ENCODE results near the gene ACAD10. TPM values are rescaled to one million over a fixed set of nuclear protein-coding genes. Genes with fewer than 3 reads are reported as not detected.
"Not testable (repeated sequence)": the region's sequence is repeated elsewhere in the genome, so short reads cannot be mapped to it uniquely, and the experiment has no call there.

The ACAD10 gene
- total and polyA plus RNA-seq, 2 donors = 9.7 to 22.4 TPM

DNA sequence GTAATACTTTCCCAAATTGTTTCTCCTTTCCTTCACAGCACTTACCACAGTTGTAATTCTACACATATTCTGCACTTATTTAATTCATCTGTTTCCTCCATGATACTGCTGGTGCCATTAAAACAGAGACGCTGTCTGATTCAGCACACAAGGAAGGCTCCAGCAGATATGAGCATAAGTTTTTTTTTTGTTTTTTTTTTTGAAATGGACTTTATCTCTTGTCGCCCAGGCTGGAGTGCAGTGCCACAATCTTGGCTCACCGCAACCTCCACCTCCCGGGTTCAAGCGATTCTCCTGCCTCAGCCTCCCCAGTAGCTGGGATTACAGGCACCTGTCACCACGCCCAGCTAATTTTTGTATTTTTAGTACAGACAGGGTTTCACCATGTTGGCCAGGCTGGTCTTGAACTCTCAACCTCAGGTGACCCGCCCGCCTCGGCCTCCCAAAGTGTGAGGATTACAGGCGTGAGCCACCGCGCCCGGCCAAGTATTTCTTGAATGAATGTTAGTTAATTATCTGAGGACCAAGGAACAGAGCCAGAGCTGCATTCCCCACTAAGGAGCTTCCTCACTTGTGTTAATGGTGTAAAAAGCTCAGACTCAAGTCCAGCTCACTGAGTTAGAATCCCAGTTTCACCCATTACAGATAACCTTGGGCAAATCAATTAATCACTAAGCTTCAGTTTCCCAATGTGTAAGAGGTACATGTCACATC is 1.2 kb upstream of the ACAD10 start:
- WGBS = 95% methylated on average over 13 of the region's 13 CpGs
- not testable (repeated sequence) for H3K27ac ChIP-seq (ENCODE audit: low read depth in 1 of 2, low read length in 1 of 2); H3K9me3 ChIP-seq (ENCODE audit: control insufficient read depth in 2 of 2, insufficient read depth in 1 of 2, low read length in 1 of 2); H3K27me3 ChIP-seq (ENCODE audit: control insufficient read depth in 2 of 2, insufficient read depth in 1 of 2, low read length in 1 of 2); DNase-seq (ENCODE audit: low read depth in 6 of 9, low spot score in 9 of 9)
- peak overlapping the region; percentile 74 to 99 for H3K4me3 ChIP-seq (ENCODE audit: low read length in 2 of 2)
- peaks cover 25 to 33% of the 10 kb centered on the region in 2 donors for H3K36me3 ChIP-seq (ENCODE audit: control insufficient read depth in 2 of 2, insufficient read depth in 2 of 2, low read length in 1 of 2)
- peaks cover 10 to 17% of the 10 kb centered on the region in 2 donors for H3K4me1 ChIP-seq (ENCODE audit: control insufficient read depth in 2 of 2, insufficient read depth in 2 of 2, low read length in 2 of 2)

DNA sequence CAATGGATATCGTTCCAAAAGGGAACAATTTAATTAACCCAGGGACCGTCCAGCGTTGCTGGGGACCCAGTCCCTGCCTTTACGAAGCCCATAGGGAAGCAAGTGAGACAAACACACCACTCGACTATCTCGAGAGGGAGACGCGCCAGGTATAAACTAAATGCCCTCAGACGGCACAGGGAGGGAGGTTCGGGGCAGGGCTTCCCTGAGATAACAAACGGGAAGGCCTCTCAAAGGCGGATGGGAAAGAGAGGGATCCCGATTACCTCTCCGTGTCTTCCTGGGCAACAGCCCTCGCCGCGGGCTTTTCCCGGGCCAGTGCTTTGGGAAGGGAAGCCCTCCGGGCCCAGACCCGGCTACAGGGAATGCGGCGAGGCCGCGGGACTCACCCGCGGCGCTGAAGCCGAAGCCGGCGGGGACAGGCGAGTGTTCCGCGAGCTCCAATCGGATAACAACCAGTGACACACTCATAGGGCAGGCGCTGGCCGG is 487 bp upstream of the ACAD10 start:
- peak overlapping the region; percentile 83 to 93 for H3K27ac ChIP-seq (ENCODE audit: low read depth in 1 of 2, low read length in 1 of 2)
- H3K27me3 ChIP-seq (ENCODE audit: control insufficient read depth in 2 of 2, insufficient read depth in 1 of 2, low read length in 1 of 2) = no peaks in the 10 kb centered on the region
- peak overlapping the region; percentile 74 to 99 for H3K4me3 ChIP-seq (ENCODE audit: low read length in 2 of 2)
- no peaks in the 10 kb centered on the region for H3K9me3 ChIP-seq (ENCODE audit: control insufficient read depth in 2 of 2, insufficient read depth in 1 of 2, low read length in 1 of 2)
- peaks cover 19 to 27% of the 10 kb centered on the region in 2 donors for H3K36me3 ChIP-seq (ENCODE audit: control insufficient read depth in 2 of 2, insufficient read depth in 2 of 2, low read length in 1 of 2)
- peak in 1 of 9 donors; percentile 26 for DNase-seq (ENCODE audit: low read depth in 6 of 9, low spot score in 9 of 9)
- under 1% methylated on average over 36 of the region's 36 CpGs for WGBS
- H3K4me1 ChIP-seq (ENCODE audit: control insufficient read depth in 2 of 2, insufficient read depth in 2 of 2, low read length in 2 of 2) = peaks cover 10 to 17% of the 10 kb centered on the region in 2 donors

DNA sequence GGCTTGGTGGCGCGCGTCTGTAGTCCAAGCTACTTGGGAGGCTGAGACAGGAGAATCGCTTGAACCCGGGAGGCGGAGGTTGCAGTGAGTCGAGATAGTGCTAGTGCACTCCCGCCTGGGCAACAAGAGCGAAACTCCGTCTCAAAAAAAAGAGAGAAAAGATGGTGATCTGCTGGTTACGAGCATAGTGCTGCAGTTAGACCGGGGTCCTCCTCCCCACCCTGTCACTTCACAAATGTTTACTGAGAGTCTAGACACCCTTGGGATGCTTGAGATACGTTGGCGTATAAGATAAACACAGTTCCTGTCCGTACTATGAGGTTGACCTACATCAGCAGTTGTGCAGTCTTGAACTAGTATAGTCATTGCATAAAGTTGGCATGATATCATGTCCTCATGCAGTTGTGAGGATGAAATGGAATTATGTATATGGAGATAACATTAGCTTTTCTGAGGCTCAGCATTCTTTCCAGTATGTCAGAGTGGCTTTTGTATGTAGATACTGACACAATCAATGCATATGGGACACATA is 787 bp downstream of the ACAD10 start:
- no peaks in the 10 kb centered on the region for H3K27me3 ChIP-seq (ENCODE audit: control insufficient read depth in 2 of 2, insufficient read depth in 1 of 2, low read length in 1 of 2)
- H3K36me3 ChIP-seq (ENCODE audit: control insufficient read depth in 2 of 2, insufficient read depth in 2 of 2, low read length in 1 of 2) = peaks cover 11 to 19% of the 10 kb centered on the region in 2 donors
- peak overlapping the region in 1 of 2 donors; percentile 93 for H3K27ac ChIP-seq (ENCODE audit: low read depth in 1 of 2, low read length in 1 of 2)
- 31% methylated on average over 15 of the region's 15 CpGs for WGBS
- H3K9me3 ChIP-seq (ENCODE audit: control insufficient read depth in 2 of 2, insufficient read depth in 1 of 2, low read length in 1 of 2) = no peaks in the 10 kb centered on the region
- peaks cover 10 to 17% of the 10 kb centered on the region in 2 donors for H3K4me1 ChIP-seq (ENCODE audit: control insufficient read depth in 2 of 2, insufficient read depth in 2 of 2, low read length in 2 of 2)
- H3K4me3 ChIP-seq (ENCODE audit: low read length in 2 of 2) = peak overlapping the region; percentile 74 to 99
- DNase-seq (ENCODE audit: low read depth in 6 of 9, low spot score in 9 of 9) = no peak

DNA sequence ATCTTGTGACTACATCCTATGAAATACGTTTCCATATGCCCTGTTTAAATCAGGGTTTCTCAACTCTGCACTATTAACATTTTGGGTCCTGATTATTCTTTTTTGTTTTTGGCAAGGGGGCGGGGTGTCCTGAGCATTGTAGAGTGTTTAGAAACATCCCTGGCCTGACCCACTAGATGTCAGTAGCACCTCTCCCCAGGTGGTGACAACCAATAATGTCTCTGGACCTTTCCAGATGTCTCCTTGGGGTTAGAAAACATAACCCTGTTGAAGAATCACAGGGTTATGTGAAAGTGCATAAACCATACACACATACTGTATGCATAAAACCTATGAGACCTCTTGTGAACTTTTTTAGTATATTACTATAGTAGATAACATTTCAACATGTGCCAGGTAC is 1.4 kb downstream of the ACAD10 start:
- H3K9me3 ChIP-seq (ENCODE audit: control insufficient read depth in 2 of 2, insufficient read depth in 1 of 2, low read length in 1 of 2) = no peaks in the 10 kb centered on the region
- 85% methylated on average over 2 of the region's 2 CpGs for WGBS
- no peak for DNase-seq (ENCODE audit: low read depth in 6 of 9, low spot score in 9 of 9)
- no peak overlapping the region for H3K4me3 ChIP-seq (ENCODE audit: low read length in 2 of 2)
- H3K36me3 ChIP-seq (ENCODE audit: control insufficient read depth in 2 of 2, insufficient read depth in 2 of 2, low read length in 1 of 2) = peaks cover 9 to 13% of the 10 kb centered on the region in 2 donors
- no peak overlapping the region for H3K27ac ChIP-seq (ENCODE audit: low read depth in 1 of 2, low read length in 1 of 2)
- H3K4me1 ChIP-seq (ENCODE audit: control insufficient read depth in 2 of 2, insufficient read depth in 2 of 2, low read length in 2 of 2) = peaks cover 10 to 17% of the 10 kb centered on the region in 2 donors
- H3K27me3 ChIP-seq (ENCODE audit: control insufficient read depth in 2 of 2, insufficient read depth in 1 of 2, low read length in 1 of 2) = no peaks in the 10 kb centered on the region

DNA sequence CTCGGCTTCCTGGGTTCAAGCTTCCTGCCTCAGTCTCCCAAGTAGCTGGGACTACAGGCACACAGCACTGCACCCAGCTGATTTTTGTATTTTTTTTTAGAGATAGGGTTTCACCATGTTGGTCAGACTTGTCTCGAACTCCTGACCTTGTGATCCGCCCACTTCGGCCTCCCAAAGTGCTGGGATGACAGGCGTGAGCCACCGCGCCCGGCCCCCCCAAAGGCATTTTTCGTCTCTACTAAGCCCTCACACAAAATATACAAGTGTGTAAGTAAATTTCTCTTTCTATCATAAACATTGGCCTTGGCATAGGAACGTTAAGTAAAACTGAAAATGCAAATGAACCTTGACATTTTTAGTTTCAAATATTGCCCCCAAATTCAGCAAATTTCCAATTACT is 2.1 kb downstream of the ACAD10 start:
- Histone ChIP-seq H3K4me3 (ENCODE audit: low read length in 2 of 2) (no peak overlapping the region), H3K27ac (ENCODE audit: low read depth in 1 of 2, low read length in 1 of 2) (no peak overlapping the region), H3K27me3 (ENCODE audit: control insufficient read depth in 2 of 2, insufficient read depth in 1 of 2, low read length in 1 of 2) (no peaks in the 10 kb centered on the region), H3K4me1 (ENCODE audit: control insufficient read depth in 2 of 2, insufficient read depth in 2 of 2, low read length in 2 of 2) (peaks cover 10 to 17% of the 10 kb centered on the region in 2 donors), H3K9me3 (ENCODE audit: control insufficient read depth in 2 of 2, insufficient read depth in 1 of 2, low read length in 1 of 2) (no peaks in the 10 kb centered on the region), H3K36me3 (ENCODE audit: control insufficient read depth in 2 of 2, insufficient read depth in 2 of 2, low read length in 1 of 2) (peaks cover 7 to 12% of the 10 kb centered on the region in 2 donors)
- WGBS = 98% methylated on average over 10 of the region's 10 CpGs
- no peak for DNase-seq (ENCODE audit: low read depth in 6 of 9, low spot score in 9 of 9)

DNA sequence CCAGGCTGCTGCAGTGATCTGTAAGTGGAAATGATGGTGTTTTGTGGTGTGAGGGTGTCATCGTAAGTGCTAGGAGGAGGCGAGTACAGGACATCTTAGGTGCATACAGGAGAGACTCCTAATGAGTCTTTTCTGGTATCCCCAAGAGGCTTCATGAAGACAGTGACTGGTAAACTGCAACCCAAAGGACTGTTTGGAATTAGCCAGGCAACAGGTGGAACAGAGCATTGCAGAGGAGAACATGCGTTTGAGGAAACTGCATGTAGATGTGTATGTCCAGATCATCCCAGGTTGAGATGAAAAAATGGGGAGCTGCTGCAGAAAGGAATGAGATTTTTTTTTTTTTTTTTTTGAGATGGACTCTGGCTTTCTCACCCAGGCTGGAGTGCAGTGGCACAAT is 5.4 kb downstream of the ACAD10 start:
- Histone ChIP-seq H3K4me3 (ENCODE audit: low read length in 2 of 2) (no peak overlapping the region), H3K4me1 (ENCODE audit: control insufficient read depth in 2 of 2, insufficient read depth in 2 of 2, low read length in 2 of 2) (peaks cover 4 to 5% of the 10 kb centered on the region in 2 donors), H3K27me3 (ENCODE audit: control insufficient read depth in 2 of 2, insufficient read depth in 1 of 2, low read length in 1 of 2) (no peaks in the 10 kb centered on the region), H3K36me3 (ENCODE audit: control insufficient read depth in 2 of 2, insufficient read depth in 2 of 2, low read length in 1 of 2) (peaks cover 27 to 33% of the 10 kb centered on the region in 2 donors), H3K9me3 (ENCODE audit: control insufficient read depth in 2 of 2, insufficient read depth in 1 of 2, low read length in 1 of 2) (no peaks in the 10 kb centered on the region), H3K27ac (ENCODE audit: low read depth in 1 of 2, low read length in 1 of 2) (no peak overlapping the region)
- 98% methylated on average over 3 of the region's 3 CpGs for WGBS
- DNase-seq (ENCODE audit: low read depth in 6 of 9, low spot score in 9 of 9) = no peak

DNA sequence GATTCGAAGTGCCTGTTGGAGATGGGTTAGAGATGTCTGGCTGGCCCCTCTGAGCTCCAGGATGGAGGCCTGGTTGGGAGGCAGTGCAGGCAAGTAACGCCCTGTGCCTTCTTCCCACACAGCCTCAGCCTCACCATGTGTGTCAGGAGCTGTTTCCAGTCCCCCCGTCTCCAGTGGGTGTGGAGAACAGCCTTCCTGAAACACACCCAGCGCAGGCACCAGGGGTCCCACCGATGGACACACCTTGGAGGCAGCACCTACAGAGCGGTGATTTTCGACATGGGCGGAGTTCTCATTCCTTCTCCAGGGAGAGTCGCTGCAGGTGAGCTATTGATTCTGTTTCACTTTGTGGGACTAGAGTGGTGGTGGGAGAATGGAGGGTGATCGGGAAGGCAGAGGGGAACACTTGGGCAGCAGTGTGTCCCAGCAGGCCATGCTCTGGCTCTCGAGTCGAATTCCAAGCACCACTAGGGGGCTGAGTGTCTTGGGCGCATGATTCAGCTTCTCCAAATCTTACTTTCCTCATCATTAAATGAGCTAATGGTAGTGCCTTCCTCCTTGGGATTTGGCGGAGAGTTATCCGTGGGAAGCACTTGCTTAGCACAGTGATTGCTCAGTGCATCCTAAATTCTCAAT is 6.8 kb downstream of the ACAD10 start:
- no peak for DNase-seq (ENCODE audit: low read depth in 6 of 9, low spot score in 9 of 9)
- H3K4me3 ChIP-seq (ENCODE audit: low read length in 2 of 2) = no peak overlapping the region
- no peaks in the 10 kb centered on the region for H3K9me3 ChIP-seq (ENCODE audit: control insufficient read depth in 2 of 2, insufficient read depth in 1 of 2, low read length in 1 of 2)
- no peaks in the 10 kb centered on the region for H3K27me3 ChIP-seq (ENCODE audit: control insufficient read depth in 2 of 2, insufficient read depth in 1 of 2, low read length in 1 of 2)
- no peaks in the 10 kb centered on the region for H3K4me1 ChIP-seq (ENCODE audit: control insufficient read depth in 2 of 2, insufficient read depth in 2 of 2, low read length in 2 of 2)
- H3K36me3 ChIP-seq (ENCODE audit: control insufficient read depth in 2 of 2, insufficient read depth in 2 of 2, low read length in 1 of 2) = peaks cover 27 to 33% of the 10 kb centered on the region in 2 donors
- 98% methylated on average over 15 of the region's 15 CpGs for WGBS
- H3K27ac ChIP-seq (ENCODE audit: low read depth in 1 of 2, low read length in 1 of 2) = no peak overlapping the region

DNA sequence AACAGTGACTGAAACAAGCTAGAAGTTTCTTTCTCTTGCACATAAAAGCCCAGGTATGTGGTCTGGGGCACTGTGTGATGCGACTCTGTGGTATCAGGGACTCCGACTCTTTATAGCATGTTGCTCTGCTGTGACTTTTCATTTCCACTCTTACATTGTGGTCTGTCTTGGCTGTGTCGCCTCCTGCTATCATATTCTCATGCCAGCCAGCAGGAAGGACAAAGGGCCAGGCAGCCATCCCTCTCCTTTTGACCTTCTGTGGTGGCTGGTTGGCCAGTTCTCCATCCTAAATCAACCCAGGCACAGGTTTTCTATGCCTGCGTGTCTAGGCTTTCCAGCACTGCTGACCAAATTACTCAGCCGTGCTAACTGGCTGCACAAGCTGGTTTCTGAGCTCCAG is 8.0 kb downstream of the ACAD10 start:
- no peaks in the 10 kb centered on the region for H3K9me3 ChIP-seq (ENCODE audit: control insufficient read depth in 2 of 2, insufficient read depth in 1 of 2, low read length in 1 of 2)
- no peak overlapping the region for H3K27ac ChIP-seq (ENCODE audit: low read depth in 1 of 2, low read length in 1 of 2)
- no peaks in the 10 kb centered on the region for H3K27me3 ChIP-seq (ENCODE audit: control insufficient read depth in 2 of 2, insufficient read depth in 1 of 2, low read length in 1 of 2)
- H3K36me3 ChIP-seq (ENCODE audit: control insufficient read depth in 2 of 2, insufficient read depth in 2 of 2, low read length in 1 of 2) = peaks cover 28 to 34% of the 10 kb centered on the region in 2 donors
- H3K4me3 ChIP-seq (ENCODE audit: low read length in 2 of 2) = no peak overlapping the region
- DNase-seq (ENCODE audit: low read depth in 6 of 9, low spot score in 9 of 9) = no peak
- 98% methylated on average over 5 of the region's 5 CpGs for WGBS
- no peaks in the 10 kb centered on the region for H3K4me1 ChIP-seq (ENCODE audit: control insufficient read depth in 2 of 2, insufficient read depth in 2 of 2, low read length in 2 of 2)

DNA sequence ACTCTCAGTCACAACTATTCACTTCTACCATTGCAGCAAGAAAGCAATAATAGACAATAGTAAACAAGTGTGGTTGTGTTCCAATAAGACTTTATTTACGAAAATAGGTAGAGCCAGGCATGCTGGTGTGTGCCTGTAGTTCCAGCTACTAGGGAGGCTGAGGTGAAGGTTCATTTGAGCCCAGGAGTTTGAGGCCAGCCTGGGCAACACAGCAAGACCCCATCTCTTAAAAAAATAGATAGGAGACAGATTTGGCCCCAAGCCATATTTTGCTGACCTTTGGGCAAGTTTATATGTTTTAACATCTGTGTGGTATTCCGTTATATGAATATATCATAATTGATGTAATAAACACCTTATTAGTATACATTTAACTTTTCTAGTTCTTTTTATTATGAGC is 14.1 kb downstream of the ACAD10 start:
- no peak for DNase-seq (ENCODE audit: low read depth in 6 of 9, low spot score in 9 of 9)

More for the DNA sequence above, 14.1 kb downstream of the ACAD10 start:
- Histone ChIP-seq H3K4me3 (ENCODE audit: low read length in 2 of 2) (no peak overlapping the region), H3K27me3 (ENCODE audit: control insufficient read depth in 2 of 2, insufficient read depth in 1 of 2, low read length in 1 of 2) (no peaks in the 10 kb centered on the region), H3K4me1 (ENCODE audit: control insufficient read depth in 2 of 2, insufficient read depth in 2 of 2, low read length in 2 of 2) (no peaks in the 10 kb centered on the region), H3K27ac (ENCODE audit: low read depth in 1 of 2, low read length in 1 of 2) (no peak overlapping the region), H3K9me3 (ENCODE audit: control insufficient read depth in 2 of 2, insufficient read depth in 1 of 2, low read length in 1 of 2) (no peaks in the 10 kb centered on the region), H3K36me3 (ENCODE audit: control insufficient read depth in 2 of 2, insufficient read depth in 2 of 2, low read length in 1 of 2) (peaks cover 24 to 27% of the 10 kb centered on the region in 2 donors)
- whole genome bisulfite sequencing = 97% methylated on average over 2 of the region's 2 CpGs

Measured in thymus (tissue), 11 donors.